ENCODE results near the gene MAP3K4. TPM values are rescaled to one million over a fixed set of nuclear protein-coding genes. Genes with fewer than 3 reads are reported as not detected.

Gene MAP3K4
- polyA plus RNA-seq, 1 donor = 53.4 TPM

DNA sequence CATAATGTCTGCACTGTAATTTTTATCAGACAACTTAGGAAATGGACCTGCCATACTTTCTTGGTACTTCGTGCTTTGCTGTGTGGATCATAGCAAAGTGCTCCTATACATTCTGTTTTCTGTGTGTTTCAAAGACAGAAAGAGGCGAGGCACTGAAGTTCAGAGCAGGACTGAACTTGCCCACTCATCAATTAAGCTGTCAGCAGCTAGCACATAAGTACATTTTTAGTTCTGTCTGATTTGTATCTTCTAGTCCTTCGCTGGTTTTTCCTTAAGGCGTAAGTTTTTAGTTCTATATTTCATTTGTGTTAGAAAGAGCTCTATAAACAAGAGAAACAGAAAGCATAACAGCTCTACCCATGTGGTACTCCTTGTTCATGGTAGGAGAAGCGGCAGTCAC is 42.1 kb downstream of the MAP3K4 start:
- no peak for DNase-seq

DNA sequence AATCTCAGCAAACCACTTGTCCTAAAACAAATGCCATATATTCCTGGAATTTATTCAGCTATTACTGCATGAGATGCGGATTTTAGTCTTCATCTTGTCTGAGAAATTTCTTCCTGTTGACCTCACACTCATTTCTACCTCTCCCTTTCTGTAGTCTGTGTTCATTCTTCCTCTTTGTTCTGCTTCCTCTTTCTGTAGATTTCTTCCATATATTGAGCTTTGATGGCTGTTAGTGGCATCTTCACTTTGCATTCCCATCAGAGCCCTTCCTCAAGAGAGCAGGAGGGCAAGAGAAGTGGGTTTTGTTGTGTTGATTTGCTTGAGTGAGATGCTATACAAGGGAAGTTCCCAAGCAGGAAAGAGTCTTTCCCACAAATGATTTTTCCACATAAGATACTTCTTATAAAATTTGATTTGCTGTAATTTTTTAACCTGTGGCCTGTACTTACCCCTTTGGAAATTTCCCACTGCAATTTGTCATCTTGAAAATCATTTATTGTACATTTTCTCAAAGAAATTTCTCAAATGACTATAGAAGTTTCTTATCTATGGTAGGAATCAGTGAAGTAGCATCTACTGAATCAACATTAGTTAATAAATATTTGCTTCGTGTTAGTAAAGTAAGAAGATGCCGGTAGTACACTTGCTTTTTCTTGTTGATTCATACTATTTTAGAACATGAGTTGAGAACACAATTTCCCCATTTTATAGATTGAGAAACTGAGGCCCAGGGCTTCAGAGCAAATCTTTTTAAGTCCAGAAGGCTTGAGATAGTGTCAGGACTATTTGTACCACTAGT is 43.8 kb downstream of the MAP3K4 start:
- DNase-seq = no peak

DNA sequence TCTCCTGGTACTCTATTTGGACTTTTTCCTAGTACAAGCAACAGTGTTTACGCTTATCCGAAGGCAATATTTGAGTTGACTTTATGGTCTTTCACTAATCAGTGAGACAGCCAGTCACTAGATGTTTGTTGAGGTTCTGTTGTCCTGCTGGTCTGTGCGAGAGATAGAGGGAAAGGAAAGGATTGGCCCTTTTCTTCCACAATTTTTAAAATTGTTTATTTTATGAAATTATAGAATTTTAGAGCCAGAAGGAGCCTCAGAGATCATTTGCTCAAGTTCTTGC is 44.4 kb downstream of the MAP3K4 start:
- no peak for DNase-seq

DNA sequence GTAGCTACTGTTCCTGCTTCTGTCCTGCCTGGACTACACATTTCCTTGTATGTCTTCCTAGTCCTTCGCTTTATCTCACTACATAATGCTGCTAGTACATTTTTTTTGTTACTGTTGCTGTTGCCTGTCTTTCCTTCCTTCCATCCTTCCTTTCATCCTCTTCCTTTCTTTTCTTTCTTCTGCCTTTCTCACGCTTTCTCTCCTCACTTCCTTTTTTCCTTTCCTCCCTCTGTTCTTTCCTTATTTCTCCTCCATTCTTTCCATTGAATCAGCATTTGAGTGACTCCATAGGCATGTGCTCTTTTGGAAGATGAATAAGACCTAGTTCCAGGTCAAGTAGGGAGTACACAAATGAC is 46.3 kb downstream of the MAP3K4 start:
- no peak for DNase-seq

DNA sequence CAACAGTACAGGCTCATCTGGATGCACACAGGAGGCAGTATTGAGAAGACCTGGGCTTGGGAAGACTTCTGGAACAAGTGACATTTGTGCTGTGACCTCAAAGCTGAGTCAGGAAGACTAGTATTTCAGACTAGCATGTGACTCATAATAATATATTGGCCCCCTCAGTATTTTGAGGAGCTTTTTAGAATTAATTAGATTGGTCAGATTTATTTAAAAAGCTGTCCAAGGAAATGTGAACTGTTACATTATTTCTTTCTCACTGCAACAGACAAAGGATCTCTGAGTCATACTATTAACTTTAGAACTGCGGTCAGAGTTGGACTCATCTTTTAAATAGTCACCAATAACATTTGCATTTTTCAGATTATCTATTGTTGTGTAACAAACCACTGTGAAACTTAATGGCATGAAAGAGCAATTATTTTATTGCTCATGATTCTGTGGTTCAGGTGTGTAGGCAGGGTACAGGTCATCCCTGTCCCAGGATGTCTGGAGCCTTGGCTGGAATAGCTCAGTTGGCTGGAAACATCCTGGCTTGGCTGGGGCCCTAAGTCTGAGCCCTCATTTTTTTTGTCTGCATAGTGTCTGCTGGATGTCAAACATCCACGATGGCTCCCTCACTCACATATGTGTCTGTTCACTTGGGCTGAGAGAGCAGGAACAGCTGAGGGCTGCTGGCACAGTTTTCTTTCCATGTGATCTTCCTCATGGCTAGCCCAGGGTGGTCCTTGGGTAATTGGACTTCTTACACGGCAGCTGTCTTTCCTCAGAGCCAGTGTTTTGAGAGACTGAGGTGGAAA is 46.9 kb downstream of the MAP3K4 start:
- peak; percentile 5 for DNase-seq

DNA sequence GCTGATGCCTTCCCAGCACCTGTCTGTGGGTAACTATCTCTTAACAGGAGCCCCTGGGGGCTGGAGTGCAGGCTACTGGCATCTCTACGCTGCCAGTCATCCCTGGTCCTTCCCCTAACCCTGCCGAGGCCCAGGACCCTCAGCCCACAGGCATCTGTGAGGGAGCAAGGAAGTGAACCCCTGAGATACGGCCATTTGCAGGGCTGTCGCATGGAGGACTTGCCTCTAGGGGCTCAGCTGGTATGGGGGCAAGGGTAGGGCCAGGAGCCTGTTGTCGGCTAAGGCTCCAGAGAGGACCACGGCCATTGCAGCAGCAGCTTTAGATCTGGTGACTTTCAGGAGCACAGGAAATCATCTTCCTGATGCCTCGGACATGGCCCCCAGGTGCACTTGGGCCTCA is 49.7 kb downstream of the MAP3K4 start:
- no peak for DNase-seq

DNA sequence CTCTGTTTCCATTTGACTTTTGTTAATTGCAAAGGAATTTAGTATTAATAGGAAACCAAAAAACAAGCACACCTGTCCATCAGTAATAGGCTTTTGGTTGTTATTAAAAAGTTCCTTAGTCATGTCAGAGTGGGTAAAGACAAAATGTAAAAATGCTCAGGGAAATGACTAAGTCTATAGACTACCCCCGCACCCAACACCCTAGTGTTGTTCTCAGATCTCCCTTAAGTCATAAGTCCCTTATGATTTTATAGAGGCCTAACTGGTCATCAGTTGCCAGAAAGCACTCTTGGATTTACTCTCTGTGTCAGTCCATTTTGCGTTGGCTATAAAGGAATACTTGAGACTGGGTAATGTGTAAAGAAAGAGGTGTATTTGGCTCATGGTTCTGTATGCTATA is 52.8 kb downstream of the MAP3K4 start:
- DNase-seq = no peak

DNA sequence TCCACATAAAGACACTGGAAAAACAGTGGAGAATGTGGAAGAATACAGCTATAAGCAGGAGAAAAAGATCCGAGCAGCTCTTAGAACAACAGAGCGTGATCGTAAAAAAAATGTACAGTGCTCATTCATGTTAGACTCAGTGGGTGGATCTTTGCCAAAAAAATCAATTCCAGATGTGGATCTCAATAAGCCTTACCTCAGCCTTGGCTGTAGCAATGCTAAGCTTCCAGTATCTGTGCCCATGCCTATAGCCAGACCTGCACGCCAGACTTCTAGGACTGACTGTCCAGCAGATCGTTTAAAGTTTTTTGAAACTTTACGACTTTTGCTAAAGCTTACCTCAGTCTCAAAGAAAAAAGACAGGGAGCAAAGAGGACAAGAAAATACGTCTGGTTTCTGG is 57.1 kb downstream of the MAP3K4 start:
- DNase-seq = no peak

DNA sequence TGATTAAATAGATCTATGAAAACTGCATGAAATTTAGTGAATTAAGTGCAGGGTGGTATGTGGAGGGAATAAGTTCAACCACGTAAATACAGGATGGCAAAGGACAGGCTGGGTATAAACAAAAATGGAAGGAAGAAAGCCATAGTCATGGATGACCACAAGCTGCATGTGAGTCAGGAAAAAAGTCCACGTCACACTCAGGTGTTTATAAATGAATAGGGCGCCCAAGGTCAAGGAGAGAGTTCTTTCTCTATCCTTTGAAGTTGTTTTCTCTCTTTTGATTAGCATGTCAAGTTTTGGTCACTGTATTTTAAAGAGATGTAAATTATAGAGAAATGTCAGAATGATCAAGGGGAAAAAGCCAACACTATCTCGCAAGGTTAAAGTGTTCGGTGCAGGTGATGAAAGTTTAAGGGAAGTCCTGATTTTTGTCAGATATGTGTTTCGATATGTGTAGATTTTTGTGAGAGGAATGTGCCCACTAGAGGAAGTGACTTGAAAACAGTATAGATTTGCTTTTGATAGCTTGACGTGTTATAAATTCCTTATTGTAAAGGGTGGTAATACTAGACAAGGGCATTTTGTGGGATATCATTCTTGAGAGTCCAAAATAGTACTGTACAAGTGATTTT is 58.7 kb downstream of the MAP3K4 start:
- DNase-seq = no peak

DNA sequence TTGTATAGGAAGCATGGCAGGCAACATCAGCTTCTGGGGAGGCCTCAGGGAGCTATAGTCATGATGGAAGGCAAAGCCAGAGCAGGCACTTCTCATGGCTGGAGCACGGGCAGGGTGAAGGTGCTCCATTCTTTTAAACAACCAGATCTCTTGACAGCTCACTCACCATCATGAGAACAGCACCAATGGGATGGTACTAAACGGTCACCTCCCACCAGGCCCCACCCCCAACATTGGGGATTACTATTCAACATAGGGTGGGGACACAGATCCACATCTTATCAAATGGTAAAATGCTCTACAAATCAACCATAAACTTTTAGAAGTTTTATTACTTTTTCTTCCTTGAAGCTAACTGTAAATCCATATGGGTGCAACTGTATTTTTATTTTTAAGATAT is 61.5 kb downstream of the MAP3K4 start:
- DNase-seq = no peak

DNA sequence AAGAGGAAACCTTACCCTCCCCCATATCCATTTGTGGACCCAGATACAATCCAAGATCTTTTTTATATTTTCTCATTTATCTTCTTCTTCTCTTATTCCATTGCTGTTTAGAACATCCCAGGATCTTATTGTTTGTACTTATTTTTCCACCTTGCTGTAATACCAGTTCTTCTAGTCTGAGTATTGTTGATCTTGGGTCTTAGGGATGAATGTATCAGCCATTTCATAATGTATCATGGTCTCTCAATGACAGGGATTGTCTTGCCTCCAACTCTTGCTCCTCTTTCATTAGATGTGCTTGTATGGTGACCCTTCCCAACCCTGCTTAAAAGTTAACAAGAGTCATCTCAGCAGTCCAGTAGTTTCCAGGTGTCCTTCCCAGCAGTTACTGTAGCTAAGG is 63.3 kb downstream of the MAP3K4 start:
- DNase-seq = no peak

DNA sequence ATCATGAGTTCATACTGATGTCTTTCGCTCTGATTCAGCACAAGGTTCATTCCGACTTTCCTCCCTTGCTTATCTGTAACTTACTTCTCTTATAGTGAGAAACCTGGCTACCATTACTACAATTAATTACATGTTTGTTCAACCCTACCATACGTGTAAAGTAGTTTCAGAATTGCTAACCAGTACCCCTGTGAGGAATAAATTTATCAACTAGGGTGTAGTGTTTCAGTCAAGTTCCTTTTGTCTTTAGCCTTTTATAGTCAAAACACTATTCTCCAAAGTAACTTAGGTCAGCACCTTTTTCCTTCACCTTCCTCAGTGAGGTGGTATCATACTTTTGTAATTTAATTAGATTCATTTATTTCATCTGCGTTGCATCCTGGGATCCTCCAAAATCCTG is 64.9 kb downstream of the MAP3K4 start:
- no peak for DNase-seq

DNA sequence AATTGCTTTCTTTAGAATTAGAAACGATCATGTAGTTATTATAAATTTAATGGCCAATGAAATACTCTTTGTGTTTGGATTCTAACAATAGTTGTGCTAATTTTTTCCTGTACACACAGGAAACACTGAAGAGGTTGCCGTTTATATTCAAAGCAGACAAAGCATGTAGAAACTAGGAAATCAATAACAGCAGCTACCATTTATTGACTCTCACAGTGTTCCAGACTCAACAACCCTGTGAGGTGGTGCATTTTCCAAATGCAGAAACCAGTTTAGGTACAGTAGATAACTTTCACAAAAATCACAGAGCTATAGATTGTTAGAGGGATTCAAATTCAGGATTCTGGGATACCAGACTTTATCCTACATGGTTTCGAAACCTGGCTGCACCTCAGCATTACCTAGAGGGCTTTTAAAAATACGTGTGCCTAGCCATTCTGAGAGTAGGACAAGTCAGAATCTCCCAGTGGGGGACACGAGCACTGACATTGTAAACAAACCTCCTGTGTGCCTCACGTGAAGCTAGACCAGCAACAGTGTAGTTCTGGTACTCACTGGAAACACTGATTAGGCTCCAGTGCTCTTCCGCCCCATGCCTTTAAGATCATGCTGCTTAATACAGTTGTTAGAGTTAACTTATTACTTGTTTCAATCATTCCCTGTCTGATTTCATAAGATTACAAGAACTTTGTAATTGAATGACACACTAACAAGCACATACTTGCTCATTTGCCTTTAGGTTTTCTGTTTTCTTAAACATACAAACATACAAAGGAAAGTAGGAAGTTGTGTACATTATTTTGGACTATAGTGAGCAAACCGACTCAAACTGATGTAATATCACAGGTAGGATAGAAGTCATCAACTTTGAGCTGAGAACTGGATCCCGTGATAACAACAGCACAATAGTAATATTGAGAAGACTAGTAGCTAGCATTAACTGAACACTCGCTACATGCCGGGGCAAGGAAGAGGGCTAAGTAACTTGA is 65.8 kb downstream of the MAP3K4 start:
- DNase-seq = no peak

DNA sequence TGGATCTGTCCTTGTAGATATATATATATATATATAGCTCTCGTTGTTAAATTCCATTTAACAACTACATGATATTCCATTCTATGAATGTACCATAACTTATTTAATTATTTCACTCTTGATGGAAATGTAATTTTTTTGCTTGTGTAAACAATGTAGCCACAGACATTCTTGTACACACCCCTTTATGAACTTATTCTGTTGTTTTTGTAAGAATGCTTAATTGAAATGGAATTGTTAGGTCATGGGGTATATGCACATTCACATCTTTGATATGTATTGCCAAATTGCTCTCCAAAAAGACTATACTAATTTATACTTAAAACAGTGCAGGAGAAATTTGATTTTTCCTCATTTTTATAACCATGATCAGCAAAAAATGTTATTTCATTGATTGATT is 67.2 kb downstream of the MAP3K4 start:
- no peak for DNase-seq

DNA sequence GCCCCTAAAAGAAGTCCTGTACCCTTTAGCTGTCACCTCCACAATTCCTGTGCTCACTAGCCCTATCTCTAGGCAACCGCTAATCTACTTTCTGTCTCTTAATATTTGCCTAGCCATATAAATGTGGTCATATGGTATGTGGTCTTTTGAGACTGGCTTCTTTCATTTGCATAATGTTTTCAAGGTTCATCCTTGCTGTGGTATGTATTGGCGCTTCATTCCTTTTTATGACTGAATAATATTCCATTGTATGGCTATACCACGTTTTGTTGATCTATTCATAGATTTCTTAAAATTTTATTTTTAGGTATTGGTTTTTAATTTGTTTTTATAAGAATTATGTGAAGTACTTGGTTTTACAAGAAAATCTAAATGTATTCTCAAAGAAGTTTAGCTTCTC is 70.0 kb downstream of the MAP3K4 start:
- DNase-seq = no peak

DNA sequence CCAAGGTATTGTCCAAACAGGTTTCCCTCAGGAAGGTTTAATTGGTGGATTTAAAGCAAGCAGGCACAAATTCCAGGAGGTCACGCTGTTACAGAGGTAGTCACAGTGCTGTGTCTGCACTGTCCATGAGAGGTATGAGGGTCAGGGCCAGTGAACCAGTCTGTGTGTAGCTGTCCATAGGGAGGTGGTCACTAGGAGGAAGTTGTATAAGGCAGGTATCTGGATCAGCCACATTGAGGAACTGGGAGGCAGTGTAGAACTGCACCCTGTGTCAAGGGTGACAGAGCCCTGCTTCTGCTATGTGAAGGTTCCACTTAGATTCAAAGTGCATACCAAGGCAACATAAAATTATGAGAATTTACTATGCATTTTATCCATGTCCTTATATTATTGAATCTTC is 73.3 kb downstream of the MAP3K4 start:
- no peak for DNase-seq

DNA sequence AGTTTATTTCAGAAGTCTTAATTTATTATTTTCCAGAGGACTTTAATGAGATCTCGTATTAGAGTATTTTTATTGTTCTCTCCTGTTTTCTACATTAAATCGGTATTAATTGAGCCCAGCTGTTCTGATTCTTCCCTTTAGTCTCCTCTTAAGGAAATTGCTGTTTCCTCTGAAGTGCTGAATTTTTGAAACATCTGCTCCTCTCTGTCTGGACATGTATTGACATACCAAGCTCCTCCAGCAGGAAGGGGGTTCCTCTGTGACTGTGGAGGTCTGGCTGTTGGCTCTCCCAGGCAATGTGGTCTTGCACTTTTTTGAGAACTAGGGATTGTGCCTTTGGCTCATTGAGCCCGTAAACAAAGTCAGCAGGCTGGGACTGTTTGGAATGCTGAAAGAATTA is 74.9 kb downstream of the MAP3K4 start:
- DNase-seq = no peak

DNA sequence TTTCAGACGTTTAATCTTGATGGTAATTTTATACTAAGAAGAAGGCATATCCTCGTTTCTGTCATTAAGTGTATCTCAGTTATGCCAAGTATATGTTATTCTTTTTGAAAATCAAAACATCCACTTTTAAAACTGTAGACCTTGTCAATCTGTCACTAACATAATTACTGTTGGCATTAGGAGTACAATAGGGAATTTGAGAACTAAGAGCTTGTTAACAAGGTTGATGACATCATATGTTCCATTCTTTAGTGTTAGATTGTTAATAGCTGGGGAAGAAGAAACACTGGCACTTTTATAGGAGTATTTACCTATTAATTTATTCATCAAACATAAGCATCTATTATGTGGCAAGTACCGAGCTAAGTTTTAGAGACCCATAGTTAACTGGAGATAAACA is 76.2 kb downstream of the MAP3K4 start:
- DNase-seq = no peak

DNA sequence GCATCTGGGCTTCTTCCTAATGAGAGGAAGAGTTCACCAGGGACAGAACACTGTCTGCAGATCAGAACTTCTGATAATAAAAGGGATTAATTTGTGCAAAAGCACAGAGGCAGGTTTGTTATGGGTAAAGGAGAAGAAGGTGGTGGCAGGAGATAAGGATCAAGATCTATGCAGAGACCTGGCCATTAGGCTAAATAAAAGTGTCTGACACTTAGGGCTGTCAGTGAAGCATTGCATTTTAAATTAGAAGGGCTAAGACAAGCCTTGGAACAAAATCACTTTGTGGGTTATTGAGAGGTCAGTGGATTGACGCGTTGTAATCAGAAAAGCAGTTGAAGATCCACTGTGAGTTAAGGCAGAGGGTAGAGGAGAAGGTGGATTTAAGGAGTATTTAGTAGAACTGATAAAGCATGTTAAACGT is 76.8 kb downstream of the MAP3K4 start:
- no peak for DNase-seq

DNA sequence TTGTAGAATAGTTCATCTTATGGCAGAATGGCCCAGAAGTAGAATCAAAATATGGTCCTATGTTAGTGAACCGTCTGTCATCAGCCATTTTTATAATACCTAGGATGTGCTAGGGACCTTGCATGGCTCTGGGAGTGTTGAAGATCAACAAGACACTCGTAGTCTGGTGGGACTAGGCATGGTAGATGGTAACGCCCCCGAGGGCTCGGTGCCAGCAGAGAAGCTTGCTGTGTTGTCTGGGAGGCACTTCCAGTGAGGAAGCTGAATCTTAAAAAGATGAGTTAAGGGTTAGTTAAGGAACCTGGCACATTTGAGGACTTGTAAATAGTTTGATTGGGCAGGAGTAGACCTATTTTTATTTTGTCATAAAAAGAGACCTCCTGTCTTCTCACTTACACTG is 82.4 kb downstream of the MAP3K4 start:
- no peak for DNase-seq

DNA sequence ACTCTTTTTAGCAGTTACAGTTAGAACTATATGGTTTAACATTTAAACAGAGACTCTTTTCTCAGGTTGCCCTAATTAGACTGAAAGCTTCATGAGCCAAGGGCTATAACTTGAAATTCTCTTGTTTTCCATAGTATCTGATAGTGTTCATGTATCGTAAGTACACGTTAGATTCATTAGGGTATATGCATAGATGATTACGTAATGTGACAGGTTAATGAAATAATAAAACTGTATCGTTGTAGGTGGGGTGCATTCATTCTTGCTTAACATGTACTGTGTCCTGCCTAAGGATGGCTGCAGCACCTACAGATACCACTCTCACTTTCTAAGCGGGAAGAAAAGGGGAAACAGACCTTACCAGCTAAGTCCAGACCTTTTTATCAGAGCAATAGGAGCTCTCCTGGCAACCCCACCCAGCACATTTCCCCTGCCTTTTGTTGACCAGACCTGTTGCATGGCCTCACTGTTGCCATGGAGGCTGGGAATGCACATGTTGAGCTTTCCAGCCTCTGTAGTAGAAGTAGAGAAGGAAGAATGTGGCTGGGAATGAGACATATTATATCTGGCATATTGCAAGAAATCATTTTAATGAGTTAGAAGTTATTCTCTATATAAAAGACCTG is 83.0 kb downstream of the MAP3K4 start:
- DNase-seq = no peak

DNA sequence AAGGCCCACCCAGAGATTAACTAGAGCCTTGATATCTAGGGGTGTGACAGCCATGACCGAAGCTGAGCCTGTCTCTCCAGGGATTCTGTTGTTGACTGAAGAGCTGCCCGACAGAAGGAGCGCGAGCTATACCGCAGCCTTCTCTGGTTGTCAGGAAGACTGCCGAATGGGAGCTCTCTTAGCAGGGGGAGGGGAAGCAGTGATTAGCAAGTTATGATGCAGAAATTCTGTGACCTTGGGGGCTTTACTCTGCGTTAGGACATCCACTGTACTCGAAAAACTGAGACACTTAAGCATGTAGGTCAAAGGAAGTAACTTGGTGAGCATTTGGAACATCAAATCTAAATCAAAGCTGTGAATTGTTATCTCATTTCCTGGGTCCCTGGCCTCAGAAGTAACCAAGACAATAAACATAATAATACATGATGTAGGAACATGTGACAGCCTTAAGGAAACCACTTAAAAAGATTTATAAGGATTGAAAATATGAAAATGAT is 84.7 kb downstream of the MAP3K4 start:
- no peak for DNase-seq
